Left colon (tissue), 2 donors: Measurements from ENCODE around the gene UTP18. TPM values are rescaled to one million over a fixed set of nuclear protein-coding genes. Genes with fewer than 3 reads are reported as not detected.
A peak's percentile ranks its signal among the peaks of the same experiment; 100 is the strongest.
"Not testable (repeated sequence)": the region's sequence is repeated elsewhere in the genome, so short reads cannot be mapped to it uniquely, and the experiment has no call there.

Experiments used
- ATAC-seq: fragments of 200-7000 bp; cut with Tn5 transposase; one replicate; pipeline ENCODE4 v1.9.1; 2020; ENCODE audit warnings: mild to moderate bottlenecking, moderate library complexity
- DNase-seq, 2 donors: peaks; one replicate each; pipeline ENCODE4 v3.0.0-alpha.2; 2020
- intact Hi-C, 2 donors: fragments of 100-400 bp; cut with DNase I in 1 of 2; cut with micrococcal nuclease in 1 of 2; formaldehyde crosslinking; loops; one replicate each; pipeline versions ENCODE4 v1.11.2 to v1.14.0; 2022; cut with DNase I, micrococcal nuclease
- long read RNA-seq: library from polyadenylated mRNA; unstranded; transcript quantifications from one replicate; pipeline ENCODE4 v2.0.0, GENCODE V29; 2021
- total RNA-seq, 2 donors: library from RNA; stranded (reverse); fragmentation: NEBNext Ultra II Directional; extraction: Animal tissue kit (Norgen Biotek cat#: 25700); gene quantifications; one replicate each; pipeline ENCODE4 v1.2.1, GENCODE V29; 2021
- donor health status: DM: no; HTN: no; CAD: no.
- donor health status: DM: yes; HTN: yes; CAD: no.

Gene UTP18
- total RNA-seq, result 10 to 100 TPM; 15.8 to 19.8 TPM
- long read RNA-seq, transcript UTP18-201 (14 exons, 1,894 nt), result major isoform, 50 of 54 reads
- long read RNA-seq, partial matches to known transcripts, result 2 of 54 reads
- long read RNA-seq, other reads (novel, unspliced or antisense), result 2 of 54 reads

- intact Hi-C loops, result no loop called here
- peak; percentile 89 for ATAC-seq
- DNase-seq, result peak; percentile 96 to 98
Measured at GRCh38 chr17:51260237-51261023, at the start of gene UTP18. Gene UTP18, plus strand, starts transcription at chr17:51260546. Its CDS starts 39 bp downstream, at chr17:51260585.

GRCh38 chr17:51214920-51215319, 45.4 kb upstream of the UTP18 start:
- intact Hi-C loops, result no loop called here
- no peak for DNase-seq
- ATAC-seq, result no peak

- ATAC-seq, result no peak
- intact Hi-C loops, result no loop called here
Measured at GRCh38 chr17:51217946-51218345, 42.4 kb upstream of the UTP18 start.

GRCh38 chr17:51221322-51221721, 39.0 kb upstream of the UTP18 start:
- intact Hi-C loops, result no loop called here
- DNase-seq, result no peak
- no peak for ATAC-seq

More at GRCh38 chr17:51217946-51218345, 42.4 kb upstream of the UTP18 start:
- no peak for DNase-seq

- ATAC-seq, result peak; percentile 78
- intact Hi-C loops, result no loop called here
Measured at GRCh38 chr17:51224402-51225262, 35.7 kb upstream of the UTP18 start.

GRCh38 chr17:51225523-51225922, 34.8 kb upstream of the UTP18 start:
- intact Hi-C loops, DNase-seq: not testable (repeated sequence)
- ATAC-seq, result peak; percentile 74

More at GRCh38 chr17:51224402-51225262, 35.7 kb upstream of the UTP18 start:
- DNase-seq, result no peak

GRCh38 chr17:51228161-51228560, 32.2 kb upstream of the UTP18 start:
- intact Hi-C loops, result no loop called here
- ATAC-seq (no peak), DNase-seq (no peak)

GRCh38 chr17:51229889-51230288, 30.5 kb upstream of the UTP18 start:
- no peak for DNase-seq
- no peak for ATAC-seq
- intact Hi-C loops, result no loop called here

GRCh38 chr17:51230306-51230705, 30.0 kb upstream of the UTP18 start:
- DNase-seq (no peak), ATAC-seq (no peak)
- intact Hi-C loops, result no loop called here

GRCh38 chr17:51231999-51232398, 28.3 kb upstream of the UTP18 start:
- intact Hi-C loops, result no loop called here
- ATAC-seq, result no peak
- DNase-seq, result no peak

GRCh38 chr17:51234162-51234561, 26.2 kb upstream of the UTP18 start:
- DNase-seq (no peak), ATAC-seq (no peak)
- intact Hi-C loops, result no loop called here

GRCh38 chr17:51238255-51238887, 22.0 kb upstream of the UTP18 start:
- intact Hi-C loops, result no loop called here
- ATAC-seq (peak; percentile 74), DNase-seq (no peak)

GRCh38 chr17:51240275-51240674, 20.1 kb upstream of the UTP18 start:
- DNase-seq, result no peak
- ATAC-seq, result no peak
- intact Hi-C loops, result no loop called here

GRCh38 chr17:51244041-51244440, 16.3 kb upstream of the UTP18 start:
- DNase-seq, result no peak
- ATAC-seq, result no peak
- intact Hi-C loops, result no loop called here

- intact Hi-C loops, result no loop called here
- DNase-seq, result no peak
- ATAC-seq, result no peak
Measured at GRCh38 chr17:51245535-51245934, 14.8 kb upstream of the UTP18 start.

GRCh38 chr17:51250314-51250840, 10.0 kb upstream of the UTP18 start:
- no peak for DNase-seq
- intact Hi-C loops, result no loop called here
- no peak for ATAC-seq

GRCh38 chr17:51251010-51251409, 9.3 kb upstream of the UTP18 start:
- ATAC-seq (no peak), DNase-seq (no peak)
- intact Hi-C loops, result no loop called here

GRCh38 chr17:51255673-51256072, 4.7 kb upstream of the UTP18 start:
- intact Hi-C loops, result no loop called here
- DNase-seq, result no peak
- no peak for ATAC-seq

- DNase-seq (no peak), ATAC-seq (no peak)
- intact Hi-C loops, result no loop called here
Measured at GRCh38 chr17:51256101-51256500, 4.2 kb upstream of the UTP18 start.
